Smooth muscle cell (in vitro differentiated cells): Measurements from ENCODE around the gene UQCR10. TPM values are rescaled to one million over a fixed set of nuclear protein-coding genes. Genes with fewer than 3 reads are reported as not detected.

Source experiments
- DNase-seq: peaks from one replicate; lab custom pipeline; 2025; ENCODE audit not compliant: unreplicated experiment; lab: John Stamatoyannopoulos, UW
- H2AFZ ChIP-seq: fragments of 200-600 bp; sonication (generic); 2 replicates; pipeline ENCODE4 v1.6.0; 2016; ENCODE audit warnings: antibody characterized with exemption, low read depth, mild to moderate bottlenecking
- H3F3A ChIP-seq: fragments of 200-600 bp; sonication (generic); 2 replicates; pipeline ENCODE4 v1.6.0; 2017; ENCODE audit warnings: antibody characterized with exemption, low read depth
- H3K27ac ChIP-seq: fragments of 200-600 bp; sonication (generic); 2 replicates; pipeline ENCODE4 v1.5.1; 2016; ENCODE audit warnings: low read depth, mild to moderate bottlenecking
- H3K27me3 ChIP-seq: fragments of 200-600 bp; sonication (generic); 2 replicates; pipeline ENCODE4 v1.6.1; 2016; ENCODE audit warnings: low read depth, mild to moderate bottlenecking
- H3K36me3 ChIP-seq: fragments of 200-600 bp; sonication (generic); 2 replicates; pipeline ENCODE4 v1.5.1; 2016; ENCODE audit warnings: low read depth
- H3K4me1 ChIP-seq: fragments of 200-600 bp; sonication (generic); 2 replicates; pipeline ENCODE4 v1.5.1; 2016; ENCODE audit warnings: low read depth
- H3K4me2 ChIP-seq: fragments of 200-600 bp; sonication (generic); 2 replicates; pipeline ENCODE4 v1.6.0; 2016; ENCODE audit warnings: mild to moderate bottlenecking
- H3K4me3 ChIP-seq: fragments of 200-600 bp; sonication (generic); 2 replicates; pipeline ENCODE4 v1.5.1; 2016; ENCODE audit warnings: mild to moderate bottlenecking
- H3K79me2 ChIP-seq: fragments of 200-600 bp; sonication (generic); 2 replicates; pipeline ENCODE4 v1.6.0; 2016; ENCODE audit warnings: low read depth, mild to moderate bottlenecking
- H3K9ac ChIP-seq: fragments of 200-600 bp; sonication (generic); 2 replicates; pipeline ENCODE4 v1.6.0; 2016; ENCODE audit warnings: low read depth
- H3K9me3 ChIP-seq: fragments of 200-600 bp; sonication (generic); replicated peaks from 2 replicates; pipeline ENCODE4 v1.5.1; 2016; ENCODE audit warnings: low read depth
- H4K20me1 ChIP-seq: fragments of 200-600 bp; sonication (generic); 2 replicates; pipeline ENCODE4 v1.6.0; 2016; ENCODE audit warnings: low read depth
- WGBS: methylation state at CpG from one replicate; pipeline ENCODE4 v1.1.7; 2016; ENCODE audit warnings: low lambda C conversion rate; 5-methylcytosine and 5-hydroxymethylcytosine counted together
- polyA plus RNA-seq: library from polyadenylated mRNA; unstranded; fragments of >200 nt; fragmentation: Nextera tagmentation; extraction: Ambion mirVana; gene quantifications from 2 replicates; pipeline ENCODE4 v1.2.1, GENCODE V29; 2016
- total RNA-seq: library from RNA; depleted of rRNA; stranded (reverse); fragments of >200 nt; gene quantifications from 2 replicates; pipeline ENCODE4 v1.2.3, GENCODE V29; 2014
- TF ChIP-seq, protein P1 (sequence below): fragments of 200-600 bp; sonication (generic); IDR thresholded peaks from 2 replicates; pipeline ENCODE4 v1.5.1; 2017; ENCODE audit warnings: borderline replicate concordance, mild to moderate bottlenecking, antibody characterized with exemption; ENCODE audit not compliant: insufficient read depth, poor library complexity, severe bottlenecking

Gene UQCR10
- total and polyA plus RNA-seq, 2 experiments from 2014 or later, result 102 to 296 TPM

DNA sequence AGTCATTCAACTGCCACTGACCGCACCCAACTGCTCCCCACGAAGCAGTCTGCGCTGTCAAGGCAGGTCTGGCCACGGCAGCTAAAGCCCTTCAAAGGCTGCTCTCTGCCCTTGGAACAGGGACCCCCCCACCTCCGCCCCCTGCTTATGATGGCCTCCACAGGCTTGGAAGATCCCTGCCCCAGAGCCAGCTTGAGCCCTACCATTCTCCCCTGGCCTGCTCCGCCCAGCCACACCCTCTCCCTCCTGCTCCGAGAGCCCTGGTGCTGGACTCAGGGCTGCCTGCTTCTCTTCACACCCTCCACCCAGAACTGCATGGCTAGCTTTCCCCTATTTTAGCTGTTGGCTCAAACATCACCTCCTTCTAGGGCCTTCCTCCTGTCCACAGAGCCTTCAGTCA is 19.3 kb upstream of the UQCR10 start:
- Histone ChIP-seq H3K9me3 (no peaks in the 10 kb centered on the region), H3K4me1 (no peaks in the 10 kb centered on the region), H3K4me3 (no peak overlapping the region), H2AFZ (no peak overlapping the region), H4K20me1 (peaks cover 4% of the 10 kb centered on the region), H3F3A (no peaks in the 10 kb centered on the region), H3K4me2 (no peak overlapping the region), H3K36me3 (no peaks in the 10 kb centered on the region), H3K9ac (no peak overlapping the region), H3K27ac (no peak overlapping the region), H3K27me3 (no peaks in the 10 kb centered on the region), H3K79me2 (no peaks in the 10 kb centered on the region)
- DNase-seq, result no peak
- TF ChIP-seq, protein P1, sequence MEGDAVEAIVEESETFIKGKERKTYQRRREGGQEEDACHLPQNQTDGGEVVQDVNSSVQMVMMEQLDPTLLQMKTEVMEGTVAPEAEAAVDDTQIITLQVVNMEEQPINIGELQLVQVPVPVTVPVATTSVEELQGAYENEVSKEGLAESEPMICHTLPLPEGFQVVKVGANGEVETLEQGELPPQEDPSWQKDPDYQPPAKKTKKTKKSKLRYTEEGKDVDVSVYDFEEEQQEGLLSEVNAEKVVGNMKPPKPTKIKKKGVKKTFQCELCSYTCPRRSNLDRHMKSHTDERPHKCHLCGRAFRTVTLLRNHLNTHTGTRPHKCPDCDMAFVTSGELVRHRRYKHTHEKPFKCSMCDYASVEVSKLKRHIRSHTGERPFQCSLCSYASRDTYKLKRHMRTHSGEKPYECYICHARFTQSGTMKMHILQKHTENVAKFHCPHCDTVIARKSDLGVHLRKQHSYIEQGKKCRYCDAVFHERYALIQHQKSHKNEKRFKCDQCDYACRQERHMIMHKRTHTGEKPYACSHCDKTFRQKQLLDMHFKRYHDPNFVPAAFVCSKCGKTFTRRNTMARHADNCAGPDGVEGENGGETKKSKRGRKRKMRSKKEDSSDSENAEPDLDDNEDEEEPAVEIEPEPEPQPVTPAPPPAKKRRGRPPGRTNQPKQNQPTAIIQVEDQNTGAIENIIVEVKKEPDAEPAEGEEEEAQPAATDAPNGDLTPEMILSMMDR, result no peak
- WGBS, result 90% methylated on average over 7 of the region's 7 CpGs

DNA sequence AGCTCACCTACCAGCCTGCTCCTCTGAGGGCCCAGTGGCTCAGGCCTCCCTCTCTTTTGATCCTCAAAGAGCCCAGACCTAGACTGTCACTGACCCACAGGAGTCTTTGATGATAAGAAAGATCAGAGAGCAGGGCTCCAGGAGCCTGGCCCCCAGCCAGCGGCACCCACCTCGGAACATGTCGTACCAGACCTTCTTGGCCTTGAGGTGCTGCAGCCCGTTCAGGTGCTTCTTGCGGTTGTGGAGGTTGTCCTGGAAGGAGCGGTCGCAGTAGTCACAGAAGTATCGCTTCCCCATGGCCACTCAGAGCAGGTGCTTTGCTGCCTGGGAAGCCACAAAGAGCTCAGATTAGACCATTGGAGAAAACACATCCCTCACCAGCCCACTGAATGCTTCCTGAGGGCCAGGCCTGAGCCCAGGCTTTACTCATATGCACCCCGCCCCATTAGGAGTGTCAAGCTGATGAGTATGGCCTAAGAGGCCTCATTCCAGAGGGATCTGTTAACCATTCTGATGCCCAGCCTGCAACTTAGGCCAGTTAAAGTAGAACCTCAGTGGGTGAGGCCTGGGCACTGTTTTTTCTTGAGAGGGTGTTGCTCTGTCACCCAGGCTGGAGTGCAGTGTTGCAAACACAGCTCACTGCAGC is 18.8 kb upstream of the UQCR10 start:
- TF ChIP-seq, protein P1, result no peak
- Histone ChIP-seq H3K27ac (no peak overlapping the region), H3K27me3 (no peaks in the 10 kb centered on the region), H3K36me3 (no peaks in the 10 kb centered on the region), H3K9ac (no peak overlapping the region), H3K4me1 (no peaks in the 10 kb centered on the region), H4K20me1 (peaks cover 4% of the 10 kb centered on the region), H3F3A (no peaks in the 10 kb centered on the region), H3K4me2 (no peak overlapping the region), H3K9me3 (no peaks in the 10 kb centered on the region), H3K4me3 (no peak overlapping the region), H3K79me2 (no peaks in the 10 kb centered on the region), H2AFZ (no peak overlapping the region)
- no peak for DNase-seq
- 98% methylated on average over 9 of the region's 9 CpGs for WGBS

DNA sequence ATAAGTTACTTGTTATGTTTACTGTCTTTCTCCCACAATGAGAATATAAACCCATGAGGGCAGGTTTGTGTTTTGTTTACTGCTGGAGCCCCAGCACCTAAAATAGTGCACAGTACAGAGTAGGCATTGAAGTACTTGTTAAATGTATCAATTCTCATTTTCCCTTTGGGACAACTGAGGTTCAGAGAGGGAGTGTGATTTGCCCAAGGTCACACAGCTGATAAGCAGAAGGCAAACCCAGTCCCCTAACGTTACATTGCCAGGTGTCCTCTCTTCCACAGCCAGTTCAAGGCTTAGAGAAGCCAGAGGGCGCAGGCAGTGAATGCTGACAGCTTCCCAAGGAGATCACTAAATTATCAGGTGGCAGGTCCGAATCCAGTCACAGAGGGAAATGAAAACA is 17.1 kb upstream of the UQCR10 start:
- no peak overlapping the region for H3K4me2 ChIP-seq
- TF ChIP-seq, protein P1, result no peak

More for the DNA sequence above, 17.1 kb upstream of the UQCR10 start:
- H2AFZ ChIP-seq, result no peak overlapping the region
- no peaks in the 10 kb centered on the region for H3K36me3 ChIP-seq
- H3K79me2 ChIP-seq, result no peaks in the 10 kb centered on the region
- no peaks in the 10 kb centered on the region for H3K27me3 ChIP-seq
- H3K4me3 ChIP-seq, result no peak overlapping the region
- no peak for DNase-seq
- no peaks in the 10 kb centered on the region for H3K9me3 ChIP-seq
- no peak overlapping the region for H3K27ac ChIP-seq
- H3F3A ChIP-seq, result no peaks in the 10 kb centered on the region
- H3K4me1 ChIP-seq, result no peaks in the 10 kb centered on the region
- peaks cover 4% of the 10 kb centered on the region for H4K20me1 ChIP-seq
- H3K9ac ChIP-seq, result no peak overlapping the region
- 90% methylated on average over 3 of the region's 3 CpGs for whole genome bisulfite sequencing
